Vagina (tissue), 2 donors: ENCODE measurements around the gene BIRC7.

ENCODE experiments used
- POLR2A ChIP-seq, 2 donors: fragments of 450-650 bp; IDR thresholded peaks; one replicate each; pipeline ENCODE4 v1.6.1; 2017; ENCODE audit warnings: antibody characterized with exemption in 2 of 2, mild to moderate bottlenecking in 2 of 2, moderate library complexity in 2 of 2
- POLR2AphosphoS5 ChIP-seq, 2 donors: sonication (generic); formaldehyde crosslinking; IDR thresholded peaks; one replicate each; pipeline ENCODE4 v1.9.0; 2017; ENCODE audit warnings: antibody characterized with exemption in 2 of 2, mild to moderate bottlenecking in 2 of 2, low read depth in 1 of 2; ENCODE audit not compliant: insufficient read depth in 1 of 2

GRCh38 chr20:63279931-63280330 is 44.2 kb downstream of the BIRC7 start:
- TF ChIP-seq POLR2AphosphoS5 (IDR thresholded peaks at IDR 0.05; ENCODE audit: insufficient read depth in 1 of 2, low read depth in 1 of 2) (no peak), POLR2A (IDR thresholded peaks at IDR 0.05) (no peak)
